ENCODE results near the gene FREY1.

FREY1 gene

DNA sequence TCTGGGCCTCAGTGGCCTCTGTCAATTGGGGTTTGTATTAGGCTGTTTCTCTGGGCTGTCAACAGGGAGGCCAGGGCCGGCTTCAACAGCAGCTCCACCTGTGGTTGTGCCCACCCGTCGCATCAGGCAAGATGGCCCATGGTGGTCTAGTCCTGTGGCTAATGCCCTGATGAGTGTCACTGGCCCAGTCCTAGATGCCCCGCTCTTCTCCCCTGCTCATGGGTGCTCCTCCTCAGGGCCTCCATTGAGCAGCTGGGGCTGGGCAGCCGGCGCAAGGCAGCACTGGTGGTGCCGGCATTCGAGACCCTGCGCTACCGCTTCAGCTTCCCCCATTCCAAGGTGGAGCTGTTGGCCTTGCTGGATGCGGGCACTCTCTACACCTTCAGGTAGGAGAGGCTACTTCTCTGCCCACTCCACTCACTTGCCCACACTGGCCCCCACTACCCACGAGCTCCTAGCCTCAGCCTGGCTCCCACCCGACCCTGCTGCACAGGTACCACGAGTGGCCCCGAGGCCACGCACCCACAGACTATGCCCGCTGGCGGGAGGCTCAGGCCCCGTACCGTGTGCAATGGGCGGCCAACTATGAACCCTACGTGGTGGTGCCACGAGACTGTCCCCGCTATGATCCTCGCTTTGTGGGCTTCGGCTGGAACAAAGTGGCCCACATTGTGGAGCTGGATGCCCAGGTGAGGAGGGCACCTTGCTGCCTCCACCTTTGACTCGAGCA, 20.8 kb upstream of the FREY1 start:
- no peak for DNase-seq

- DNase-seq, result no peak
These were observed 20.2 kb upstream of the FREY1 start for GRCh38 chr11:45927332-45927683.

GRCh38 chr11:45926536-45927331, 19.7 kb upstream of the FREY1 start:
- DNase-seq, result no peak

GRCh38 chr11:45926001-45926401, 18.9 kb upstream of the FREY1 start:
- no peak for DNase-seq

DNA sequence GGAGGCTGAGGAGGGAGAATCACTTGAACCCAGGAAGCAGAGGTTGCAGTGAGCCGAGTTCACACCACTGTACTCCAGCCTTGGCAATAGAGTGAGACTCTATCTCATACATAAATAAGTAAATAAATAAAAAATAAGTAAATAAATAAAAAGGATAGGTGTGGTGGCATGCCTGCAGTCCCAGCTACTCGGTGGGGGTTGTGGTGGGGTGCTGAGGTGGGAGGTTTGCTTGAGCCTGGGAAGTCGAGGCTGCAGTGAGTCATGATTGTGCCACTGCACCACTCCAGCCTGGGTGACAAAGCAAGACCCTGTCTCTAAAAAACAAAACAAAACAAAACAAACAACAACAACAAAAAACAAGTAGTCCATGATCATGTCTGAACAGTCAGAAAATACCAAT, 18.5 kb upstream of the FREY1 start:
- no peak for DNase-seq

DNA sequence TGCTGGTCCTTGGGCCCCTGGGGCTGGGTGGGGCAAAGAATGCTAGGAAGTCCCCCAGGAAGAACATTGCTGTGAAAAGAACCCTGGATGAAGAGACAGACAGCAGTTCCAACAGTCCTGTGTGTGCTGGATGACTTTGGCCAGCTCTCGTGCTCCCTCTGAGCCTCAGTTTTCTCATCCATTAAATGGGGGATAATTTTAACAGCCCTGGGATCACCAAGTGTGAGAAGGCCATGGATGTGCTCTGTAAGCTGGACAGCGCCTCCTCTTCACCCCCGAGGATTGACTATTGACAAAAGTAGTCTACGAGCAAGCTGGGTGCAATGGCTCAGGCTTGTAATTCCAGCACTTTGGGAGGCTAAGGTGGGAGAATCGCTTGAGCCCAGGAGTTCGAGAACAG, 17.9 kb upstream of the FREY1 start:
- DNase-seq, result no peak

GRCh38 chr11:45924036-45924915, 17.2 kb upstream of the FREY1 start:
- DNase-seq, result no peak

DNA sequence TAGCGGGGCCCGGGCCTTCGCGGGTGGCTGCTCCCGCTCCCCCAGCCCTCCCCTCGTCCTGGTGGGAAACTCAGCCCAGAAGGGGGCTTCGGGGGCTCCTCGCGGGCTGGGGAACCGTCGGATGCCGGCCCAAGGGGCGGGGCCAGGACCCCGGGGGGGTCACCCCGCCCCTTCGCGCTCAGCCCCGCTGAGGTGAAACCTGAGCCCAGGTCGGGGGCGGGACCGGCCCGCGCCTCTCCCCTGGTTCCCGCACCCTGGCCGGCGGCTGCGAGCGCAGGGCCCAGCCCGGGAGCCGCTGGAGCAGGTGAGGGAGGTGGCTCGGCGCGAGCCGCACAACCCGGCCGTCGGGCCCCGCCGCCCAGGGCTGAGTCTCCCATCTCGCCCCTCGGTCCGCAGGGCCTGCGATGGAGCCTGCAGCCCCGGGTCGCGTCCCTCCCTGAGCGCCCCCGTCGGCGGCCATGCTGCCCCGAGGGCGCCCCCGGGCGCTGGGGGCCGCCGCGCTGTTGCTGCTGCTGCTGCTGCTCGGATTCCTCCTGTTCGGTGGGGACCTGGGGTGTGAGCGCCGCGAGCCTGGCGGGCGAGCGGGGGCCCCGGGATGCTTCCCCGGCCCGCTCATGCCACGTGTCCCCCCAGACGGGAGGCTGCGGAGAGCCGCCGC, 15.5 kb upstream of the FREY1 start, which contains the start of gene LARGE2:
Gene LARGE2 (plus strand): TSS at position 232 of the 658 bp plus-strand sequence. CDS start 227 bp downstream, at position 459.
- no peak for DNase-seq

DNA sequence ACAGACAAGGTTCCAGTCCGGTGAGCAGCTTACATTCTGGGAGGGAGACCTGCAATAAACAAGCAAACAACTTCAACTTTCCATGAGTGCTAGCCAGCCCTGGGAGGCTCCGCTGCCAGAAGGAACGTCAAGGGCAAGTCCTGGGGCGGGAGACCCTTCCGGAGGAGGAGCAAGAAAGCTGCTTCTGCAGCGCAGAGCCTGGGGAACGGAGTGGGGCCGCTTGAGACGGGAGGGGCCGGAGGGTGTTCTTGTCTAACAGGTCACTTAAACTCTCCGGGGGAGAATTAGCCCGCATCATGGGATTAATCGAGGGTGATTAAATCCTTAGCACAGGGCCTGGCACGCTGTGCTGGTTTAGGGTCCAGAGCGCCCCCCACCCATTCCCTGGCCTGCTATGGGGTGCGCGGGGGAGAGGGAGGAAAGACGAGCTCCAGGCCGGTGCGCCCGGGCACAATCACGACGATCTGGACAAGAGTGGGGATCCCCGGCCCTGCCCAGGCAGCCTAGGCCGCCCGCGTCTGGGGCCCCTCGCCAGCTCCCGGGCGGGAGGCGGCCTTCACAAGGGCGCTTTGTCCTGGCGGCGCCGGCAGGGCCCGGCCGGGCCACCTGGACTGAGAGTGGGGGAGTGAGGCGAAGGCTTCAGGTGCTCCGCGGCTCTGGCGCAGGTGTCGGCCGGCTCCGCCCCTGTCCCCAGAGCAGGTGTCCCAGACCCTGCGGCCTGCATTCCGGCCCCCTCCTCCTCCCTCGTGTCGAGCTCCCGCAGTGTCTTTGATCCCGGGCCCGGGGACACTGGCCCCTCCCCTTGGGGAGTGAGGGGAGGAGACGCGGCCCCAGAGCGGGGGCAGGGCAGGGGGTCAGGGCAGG, 14.7 kb upstream of the FREY1 start:
- DNase-seq, result no peak

GRCh38 chr11:45920531-45921477, 13.7 kb upstream of the FREY1 start:
- no peak for DNase-seq

- no peak for DNase-seq
These were observed 12.9 kb upstream of the FREY1 start for GRCh38 chr11:45919806-45920530.

GRCh38 chr11:45918962-45919675, 12.0 kb upstream of the FREY1 start:
- DNase-seq, result no peak

- peak; percentile 44 for DNase-seq
These were observed 11.4 kb upstream of the FREY1 start for GRCh38 chr11:45918331-45918941.

GRCh38 chr11:45917623-45918330, 10.7 kb upstream of the FREY1 start, which contains the start of gene PEX16:
Gene PEX16, minus strand, starts transcription at chr11:45917877. Its CDS starts 66 bp downstream, at chr11:45917811.
- peak; percentile 93 for DNase-seq

DNA sequence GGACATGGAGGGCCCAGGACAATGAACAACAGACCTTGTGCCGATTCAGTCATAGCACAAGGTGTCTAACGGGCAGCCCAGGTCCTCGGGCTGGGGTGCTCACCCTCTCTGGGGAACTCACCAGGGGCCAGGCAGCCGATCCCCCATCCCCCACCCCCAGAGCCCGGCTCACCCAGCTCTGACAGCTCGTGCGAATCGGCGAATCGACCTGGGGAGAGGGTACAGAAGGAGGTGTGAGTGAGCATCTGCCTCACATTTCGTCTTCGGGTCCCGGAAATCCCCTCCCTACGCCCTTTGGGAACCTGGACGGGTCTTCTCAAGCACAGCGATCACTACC, 10.2 kb upstream of the FREY1 start:
- DNase-seq, result no peak

GRCh38 chr11:45915446-45915845, 8.4 kb upstream of the FREY1 start:
- DNase-seq, result no peak

- no peak for DNase-seq
These were observed 7.0 kb upstream of the FREY1 start for GRCh38 chr11:45913942-45914635.

All from DMS 273 treated with DMSO at 0.1 percent for 48 hours (cell line).